ENCODE measurements around the gene CYB561. TPM values are rescaled to one million over a fixed set of nuclear protein-coding genes. Genes with fewer than 3 reads are reported as not detected.

Gene CYB561
- polyA plus RNA-seq, 4 donors = 25.7 to 33.8 (median 29.9) TPM

Other genes with a start within 250 kb of the CYB561 start
- gene ACE, start 30.8 kb upstream of the CYB561 start, polyA plus RNA-seq (ENCODE audit: insufficient read length in 4 of 4) = 10 to 100 TPM; 13.2 to 16.3 (median 13.9) TPM
- 1 to 10 TPM; 1.4 to 2.2 (median 2.0) TPM for gene KCNH6, start 77.1 kb upstream of the CYB561 start, polyA plus RNA-seq (ENCODE audit: insufficient read length in 4 of 4)
- gene DCAF7, start 104.2 kb upstream of the CYB561 start, polyA plus RNA-seq (ENCODE audit: insufficient read length in 4 of 4) = 100 to 1,000 TPM; 115 to 123 (median 120) TPM
- gene TACO1, start 154.6 kb upstream of the CYB561 start, polyA plus RNA-seq (ENCODE audit: insufficient read length in 4 of 4) = 10 to 100 TPM; 25.1 to 31.0 (median 29.6) TPM
- 10 to 100 TPM; 29.1 to 32.9 (median 29.7) TPM for gene MAP3K3, start 176.1 kb upstream of the CYB561 start, polyA plus RNA-seq (ENCODE audit: insufficient read length in 4 of 4)